ENCODE results near the gene WASHC2C. TPM values are rescaled to one million over a fixed set of nuclear protein-coding genes. Genes with fewer than 3 reads are reported as not detected.
"Not testable (repeated sequence)": the region's sequence is repeated elsewhere in the genome, so short reads cannot be mapped to it uniquely, and the experiment has no call there.

WASHC2C gene
- total RNA-seq = 10 to 100 TPM; 72.4 to 77.2 TPM
- 10 to 100 TPM in 1 of 2 donors, 1 to 10 TPM in 1; 4.2 to 32.9 TPM for polyA plus RNA-seq

DNA sequence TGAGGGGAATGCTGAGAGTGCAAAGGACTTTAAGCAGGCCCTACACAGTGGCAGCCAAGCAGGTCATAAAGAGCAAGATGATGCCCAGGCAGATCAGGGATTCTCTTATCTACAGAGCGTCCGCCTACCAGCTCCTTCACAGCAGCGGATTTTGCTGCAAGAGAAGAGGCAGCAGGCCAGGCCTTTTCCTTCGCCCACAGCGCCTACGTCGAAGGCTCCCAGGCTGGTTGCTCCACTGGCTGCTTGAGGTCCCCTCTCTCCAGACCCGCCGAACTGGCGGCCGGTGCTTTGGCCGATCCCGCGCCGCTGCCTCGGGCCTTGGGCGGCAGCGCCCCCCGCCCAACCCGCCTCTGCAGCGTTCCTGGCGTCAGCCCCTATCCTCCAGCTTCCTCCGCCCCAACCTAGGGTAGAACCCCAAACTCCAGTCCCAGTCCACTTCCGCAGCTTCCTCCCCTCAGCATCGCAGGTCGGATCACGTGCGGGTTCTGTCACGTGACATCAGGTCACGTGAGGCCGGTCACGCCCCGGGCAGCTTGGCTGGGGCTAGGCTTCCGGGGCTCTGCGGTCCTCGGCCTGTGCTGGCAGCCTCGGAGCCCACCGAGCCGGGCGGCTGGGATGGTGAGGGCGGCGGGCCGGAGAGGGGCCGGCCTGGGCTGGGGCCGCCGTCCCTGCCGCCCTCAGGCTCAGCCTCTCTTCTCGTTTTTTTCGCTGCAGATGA, at the start of gene WASHC2C:
Gene WASHC2C, plus strand, starts transcription at position 564 of the 718 bp plus-strand sequence. Its CDS starts 52 bp downstream, at position 616.
- POLR2A ChIA-PET (ENCODE audit: partially characterized antibody) = interaction anchor here (0.9 to 1.7 kb wide), 3 partner anchors 54 to 306 kb away, joined by 3 to 5 read pairs (median 4); partner anchors contain the start of gene ZFAND4
- Histone ChIP-seq H3K4me3 (ENCODE audit: low read length in 2 of 2) (peak within 1 kb of the TSS in 1 of 2 donors; percentile 57), H3K4me1 (ENCODE audit: insufficient read depth, low read length) (peaks cover 15% of the 10 kb centered on the region), H3K27ac (ENCODE audit: low read depth, low read length) (peak within 1 kb of the TSS; percentile 62)
- peak within 1 kb of the TSS; percentile 81 to 96 (median 93) for H3K27ac Mint-ChIP-seq
- peak; percentile 93 to 96 (median 94) for DNase-seq
- H3K9me3 ChIP-seq (ENCODE audit: control insufficient read depth in 1 of 2, low read length in 2 of 2); H3K36me3 ChIP-seq (ENCODE audit: insufficient read depth, low read length); H3K27me3 Mint-ChIP-seq; H3K36me3 Mint-ChIP-seq; H3K27me3 ChIP-seq (ENCODE audit: insufficient read depth, low read length); H3K9me3 Mint-ChIP-seq: not testable (repeated sequence)
- intact Hi-C loops (cut with micrococcal nuclease) = loop anchor here (5.0 to 10.0 kb wide), 2 partner anchors 55 to 472 kb away; partner anchors contain the start of gene ZFAND4
- H3K4me1 Mint-ChIP-seq = peaks cover 6 to 19% (median 9%) of the 10 kb centered on the region in 4 donors
- H3K4me3 Mint-ChIP-seq = peak within 1 kb of the TSS; percentile 77 to 89 (median 83)
- CTCF ChIA-PET (ENCODE audit: partially characterized antibody) = interaction anchor here (1.2 kb wide), 1 partner anchor 262 kb away, joined by 4 read pairs; no protein-coding TSS in a partner anchor

GRCh38 chr10:45678467-45678866, 48.6 kb upstream of the WASHC2C start:
- H3K9me3 Mint-ChIP-seq; H3K27ac Mint-ChIP-seq; H3K27me3 Mint-ChIP-seq; H3K27me3 ChIP-seq (ENCODE audit: insufficient read depth, low read length); H3K36me3 Mint-ChIP-seq; H3K4me1 Mint-ChIP-seq; DNase-seq; H3K4me3 ChIP-seq (ENCODE audit: low read length in 2 of 2); CTCF ChIA-PET (ENCODE audit: partially characterized antibody); H3K9me3 ChIP-seq (ENCODE audit: control insufficient read depth in 1 of 2, low read length in 2 of 2); H3K36me3 ChIP-seq (ENCODE audit: insufficient read depth, low read length); H3K4me1 ChIP-seq (ENCODE audit: insufficient read depth, low read length); POLR2A ChIA-PET (ENCODE audit: partially characterized antibody); H3K4me3 Mint-ChIP-seq; H3K27ac ChIP-seq (ENCODE audit: low read depth, low read length): not testable (repeated sequence)
- intact Hi-C loops (cut with micrococcal nuclease) = loop anchor here (10.0 kb wide), 1 partner anchor 346 kb away; no protein-coding TSS in a partner anchor

DNA sequence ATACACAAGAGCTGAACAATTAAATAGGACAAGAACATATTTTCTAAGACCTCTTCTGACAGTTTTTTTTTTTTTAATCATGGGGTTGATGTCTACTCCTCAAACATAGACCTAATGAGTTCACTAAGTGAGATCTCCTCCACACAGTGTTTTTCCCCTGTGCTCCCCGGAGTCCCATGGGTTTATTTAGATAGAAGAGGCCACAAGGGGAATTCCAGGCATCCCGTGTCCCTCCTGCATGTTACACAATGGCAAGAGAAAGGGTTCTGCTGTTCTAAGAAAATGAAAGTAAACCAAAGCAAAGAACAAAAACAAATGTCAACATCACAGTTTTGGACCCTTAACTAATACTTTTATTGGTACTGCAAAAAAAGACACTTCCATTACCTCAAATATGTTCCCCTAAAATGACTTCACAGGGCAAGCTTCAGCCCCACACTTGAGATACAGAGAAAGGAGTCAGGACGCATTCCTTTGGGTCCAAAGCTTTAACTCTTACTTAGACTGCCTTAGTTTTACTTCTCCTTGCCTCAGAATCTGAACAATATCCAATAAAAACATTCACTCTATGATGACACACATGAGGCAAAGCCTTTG, 16.8 kb upstream of the WASHC2C start:
- H3K36me3 Mint-ChIP-seq; H3K4me1 Mint-ChIP-seq; H3K27me3 ChIP-seq (ENCODE audit: insufficient read depth, low read length); intact Hi-C loops (cut with micrococcal nuclease); DNase-seq; H3K4me3 ChIP-seq (ENCODE audit: low read length in 2 of 2); H3K9me3 ChIP-seq (ENCODE audit: control insufficient read depth in 1 of 2, low read length in 2 of 2); H3K4me3 Mint-ChIP-seq; CTCF ChIA-PET (ENCODE audit: partially characterized antibody); H3K27me3 Mint-ChIP-seq; H3K36me3 ChIP-seq (ENCODE audit: insufficient read depth, low read length); POLR2A ChIA-PET (ENCODE audit: partially characterized antibody); H3K9me3 Mint-ChIP-seq; H3K4me1 ChIP-seq (ENCODE audit: insufficient read depth, low read length); H3K27ac ChIP-seq (ENCODE audit: low read depth, low read length): not testable (repeated sequence)
- peak overlapping the region in 1 of 7 donors; percentile 1 for H3K27ac Mint-ChIP-seq

DNA sequence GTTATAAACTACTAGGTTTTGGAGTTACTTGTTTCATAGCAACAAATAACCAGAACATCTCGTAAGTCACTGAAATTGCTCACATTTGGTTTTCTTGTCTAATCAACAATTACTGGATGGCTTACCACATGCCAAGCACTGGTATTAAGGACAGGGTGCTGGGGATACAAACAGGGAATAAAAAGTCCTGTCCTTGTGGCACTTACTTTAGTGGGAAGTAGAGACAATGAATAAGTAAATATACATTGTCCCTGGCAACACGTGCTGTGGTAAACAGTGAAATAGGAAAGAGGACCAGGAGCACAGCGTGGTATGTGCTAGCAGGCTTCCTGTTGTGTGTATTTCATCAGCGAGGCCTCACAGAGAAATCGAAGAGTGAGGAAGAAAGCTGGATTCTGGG, 15.8 kb upstream of the WASHC2C start:
- H3K36me3 Mint-ChIP-seq; H3K4me3 ChIP-seq (ENCODE audit: low read length in 2 of 2); H3K9me3 Mint-ChIP-seq; intact Hi-C loops (cut with micrococcal nuclease); DNase-seq; H3K4me3 Mint-ChIP-seq; H3K27me3 Mint-ChIP-seq; H3K9me3 ChIP-seq (ENCODE audit: control insufficient read depth in 1 of 2, low read length in 2 of 2); CTCF ChIA-PET (ENCODE audit: partially characterized antibody); H3K27me3 ChIP-seq (ENCODE audit: insufficient read depth, low read length); POLR2A ChIA-PET (ENCODE audit: partially characterized antibody); H3K36me3 ChIP-seq (ENCODE audit: insufficient read depth, low read length); H3K4me1 Mint-ChIP-seq; H3K4me1 ChIP-seq (ENCODE audit: insufficient read depth, low read length); H3K27ac ChIP-seq (ENCODE audit: low read depth, low read length); H3K27ac Mint-ChIP-seq: not testable (repeated sequence)

DNA sequence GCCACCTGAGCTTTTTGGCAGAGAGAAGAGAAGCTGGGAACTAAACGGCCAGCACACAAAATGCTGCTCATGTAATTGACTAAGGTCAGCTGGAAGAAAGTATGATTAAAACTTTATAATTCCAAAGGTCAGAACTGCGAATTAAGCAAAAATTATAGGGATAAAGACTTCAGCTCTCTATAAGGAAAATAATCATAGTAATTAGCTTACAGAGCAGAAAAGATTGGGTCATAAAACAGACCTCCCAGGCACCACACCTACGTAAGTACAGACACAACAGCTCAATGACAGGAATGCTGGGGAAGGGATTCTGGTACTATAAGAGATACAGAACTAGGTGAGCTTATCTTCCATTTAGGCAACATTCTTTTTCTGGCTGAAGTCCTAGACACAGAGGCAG, 10.0 kb upstream of the WASHC2C start:
- DNase-seq; H3K4me3 Mint-ChIP-seq; H3K4me1 ChIP-seq (ENCODE audit: insufficient read depth, low read length); H3K27ac Mint-ChIP-seq; H3K27ac ChIP-seq (ENCODE audit: low read depth, low read length); H3K9me3 Mint-ChIP-seq; H3K9me3 ChIP-seq (ENCODE audit: control insufficient read depth in 1 of 2, low read length in 2 of 2); CTCF ChIA-PET (ENCODE audit: partially characterized antibody); POLR2A ChIA-PET (ENCODE audit: partially characterized antibody); H3K4me3 ChIP-seq (ENCODE audit: low read length in 2 of 2); H3K36me3 ChIP-seq (ENCODE audit: insufficient read depth, low read length); H3K4me1 Mint-ChIP-seq; intact Hi-C loops (cut with micrococcal nuclease); H3K27me3 ChIP-seq (ENCODE audit: insufficient read depth, low read length); H3K27me3 Mint-ChIP-seq: not testable (repeated sequence)
- H3K36me3 Mint-ChIP-seq = peaks cover 0 to 27% of the 10 kb centered on the region in 2 donors

DNA sequence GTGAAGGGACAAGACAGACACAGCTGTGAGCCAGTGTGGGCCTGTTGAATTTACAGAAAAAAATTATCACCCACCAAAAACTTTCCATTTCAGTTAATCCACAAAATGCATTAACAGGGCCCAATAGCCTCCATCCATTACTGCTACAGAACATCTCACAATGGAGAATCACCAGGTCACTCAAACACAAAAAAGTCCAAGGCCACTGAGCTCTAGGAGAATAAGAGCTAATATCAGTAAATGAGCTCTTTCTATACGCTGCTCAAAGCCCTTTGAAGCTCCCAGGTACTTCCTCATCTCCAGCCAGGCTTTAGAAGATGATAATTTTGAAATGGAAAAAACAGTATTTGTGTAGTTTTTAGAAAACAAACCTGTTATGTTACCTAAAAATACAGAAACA, 9.4 kb upstream of the WASHC2C start:
- Mint-ChIP-seq H3K36me3 (peaks cover 0 to 27% of the 10 kb centered on the region in 2 donors), H3K27ac (peak overlapping the region in 1 of 7 donors; percentile 51)
- H3K4me1 ChIP-seq (ENCODE audit: insufficient read depth, low read length); H3K4me3 ChIP-seq (ENCODE audit: low read length in 2 of 2); H3K9me3 ChIP-seq (ENCODE audit: control insufficient read depth in 1 of 2, low read length in 2 of 2); CTCF ChIA-PET (ENCODE audit: partially characterized antibody); intact Hi-C loops (cut with micrococcal nuclease); H3K9me3 Mint-ChIP-seq; H3K4me1 Mint-ChIP-seq; POLR2A ChIA-PET (ENCODE audit: partially characterized antibody); DNase-seq; H3K4me3 Mint-ChIP-seq; H3K36me3 ChIP-seq (ENCODE audit: insufficient read depth, low read length); H3K27ac ChIP-seq (ENCODE audit: low read depth, low read length); H3K27me3 ChIP-seq (ENCODE audit: insufficient read depth, low read length); H3K27me3 Mint-ChIP-seq: not testable (repeated sequence)

DNA sequence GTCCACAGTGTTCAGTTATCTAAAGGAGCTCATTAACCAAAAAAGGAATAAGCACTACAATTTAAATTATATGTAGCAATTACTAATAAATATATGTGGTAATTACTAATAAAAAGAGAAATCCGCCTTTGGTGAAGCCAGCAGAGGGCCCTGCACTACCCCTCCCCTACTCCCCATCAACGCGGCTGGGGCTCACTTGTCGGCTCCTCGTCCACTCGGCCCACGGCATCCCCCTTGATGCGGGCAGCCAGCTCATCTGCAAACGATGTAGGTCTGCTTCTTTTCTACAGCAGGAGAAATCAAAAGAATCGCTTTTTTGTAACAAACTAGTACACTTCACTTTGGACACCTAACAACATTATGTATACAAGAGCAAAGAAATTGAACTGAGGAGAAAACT, 5.6 kb upstream of the WASHC2C start:
- H3K4me1 ChIP-seq (ENCODE audit: insufficient read depth, low read length) = peaks cover 10% of the 10 kb centered on the region
- intact Hi-C loops (cut with micrococcal nuclease) = loop anchor here (10.0 kb wide), 1 partner anchor 467 kb away; no protein-coding TSS in a partner anchor
- H3K9me3 Mint-ChIP-seq; H3K4me3 Mint-ChIP-seq; H3K36me3 ChIP-seq (ENCODE audit: insufficient read depth, low read length); POLR2A ChIA-PET (ENCODE audit: partially characterized antibody); H3K27ac ChIP-seq (ENCODE audit: low read depth, low read length); DNase-seq; H3K9me3 ChIP-seq (ENCODE audit: control insufficient read depth in 1 of 2, low read length in 2 of 2); H3K27ac Mint-ChIP-seq; H3K27me3 Mint-ChIP-seq; H3K4me3 ChIP-seq (ENCODE audit: low read length in 2 of 2); CTCF ChIA-PET (ENCODE audit: partially characterized antibody); H3K27me3 ChIP-seq (ENCODE audit: insufficient read depth, low read length): not testable (repeated sequence)
- Mint-ChIP-seq H3K36me3 (peaks cover 0 to 15% of the 10 kb centered on the region in 2 donors), H3K4me1 (peaks cover 0 to 14% (median 3%) of the 10 kb centered on the region in 4 donors)
